ENCODE measurements around the gene UBL4A.
"Not testable (repeated sequence)": the region's sequence is repeated elsewhere in the genome, so short reads cannot be mapped to it uniquely, and the experiment has no call there.

GRCh38 chrX:154501423-154501822 is 15.0 kb upstream of the UBL4A start:
- not testable (repeated sequence) for TF ChIP-seq ZNF589 (CRISPR knock-in tag; conservative IDR thresholded peaks at IDR 0.05); CBX5 (CRISPR knock-in tag; IDR thresholded peaks at IDR 0.05; ENCODE audit: borderline replicate concordance); CTCF (CRISPR knock-in tag; IDR thresholded peaks at IDR 0.05); IRF2 (CRISPR knock-in tag; IDR thresholded peaks at IDR 0.05); SSRP1 (CRISPR knock-in tag; IDR thresholded peaks at IDR 0.05); ZIK1 (CRISPR knock-in tag; IDR thresholded peaks at IDR 0.05; ENCODE audit: borderline replicate concordance, low read depth); ESRRA (CRISPR knock-in tag; IDR thresholded peaks at IDR 0.05; ENCODE audit: low read depth); THAP8 (CRISPR knock-in tag; IDR thresholded peaks at IDR 0.05; ENCODE audit: borderline replicate concordance); ZFP91 (CRISPR knock-in tag; IDR thresholded peaks at IDR 0.05; ENCODE audit: borderline replicate concordance)
